Right ventricle myocardium inferior (tissue), 1 donor: ENCODE data around the gene ABCG1. TPM values are rescaled to one million over a fixed set of nuclear protein-coding genes. Genes with fewer than 3 reads are reported as not detected.

Experiments used
- ATAC-seq: fragments of 200-7000 bp; cut with Tn5 transposase; one replicate; pipeline ENCODE4 v1.9.1; 2020; ENCODE audit warnings: mild to moderate bottlenecking, moderate library complexity
- DNase-seq: peaks from one replicate; pipeline ENCODE4 v3.0.0; 2021; ENCODE audit errors: missing footprints
- intact Hi-C: fragments of 100-400 bp; cut with DNase I; formaldehyde crosslinking; loops from one replicate; pipeline ENCODE4 v1.11.0; 2022
- total RNA-seq: library from RNA; stranded (reverse); fragmentation: NEBNext Ultra II Directional; extraction: Animal tissue kit (Norgen Biotek cat#: 25700); gene quantifications from one replicate; pipeline ENCODE4 v1.2.1, GENCODE V29; 2021
- donor health status: DM: no; HTN: yes; CAD: no; lungs with severe emphysema.

ABCG1 gene
- total RNA-seq, 1 donor from 2014 or later: 9.0 TPM

- ATAC-seq (no peak), DNase-seq (no peak)
- intact Hi-C loops: no loop called here
Measured at GRCh38 chr21:42293649-42294272, 74.8 kb downstream of the ABCG1 start.

DNA sequence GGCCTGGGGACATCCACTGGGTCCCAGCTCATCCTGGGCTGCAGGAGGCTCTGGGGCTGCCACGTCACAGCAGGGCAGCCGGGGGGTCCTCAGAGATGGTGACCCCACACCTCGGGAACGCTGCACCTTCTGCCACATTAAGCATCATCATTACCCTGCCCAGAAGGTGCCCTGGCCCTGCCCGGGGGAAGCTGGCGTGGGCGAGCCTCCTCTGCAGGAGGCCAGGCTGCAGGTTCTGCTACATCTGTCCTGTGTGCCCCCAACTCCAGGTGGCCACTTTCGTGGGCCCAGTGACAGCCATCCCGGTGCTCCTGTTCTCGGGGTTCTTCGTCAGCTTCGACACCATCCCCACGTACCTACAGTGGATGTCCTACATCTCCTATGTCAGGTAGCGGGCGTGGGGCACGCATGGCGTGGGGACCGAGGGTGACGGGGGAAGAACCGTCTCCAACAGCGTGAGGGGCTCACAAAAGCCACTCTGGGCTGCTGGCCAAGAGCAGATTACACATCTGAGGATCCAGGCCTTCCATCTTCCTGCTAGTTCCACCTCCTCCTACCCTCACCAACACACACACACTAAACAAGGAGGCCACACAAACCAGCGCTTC is 75.4 kb downstream of the ABCG1 start:
- intact Hi-C loops: no loop called here

GRCh38 chr21:42295845-42296244 is 76.9 kb downstream of the ABCG1 start:
- peak; percentile 20 for DNase-seq
- no peak for ATAC-seq
- intact Hi-C loops: no loop called here

More for the DNA sequence above, 75.4 kb downstream of the ABCG1 start:
- no peak for DNase-seq
- no peak for ATAC-seq

GRCh38 chr21:42296501-42296900 is 77.6 kb downstream of the ABCG1 start:
- DNase-seq (no peak), ATAC-seq (no peak)
- intact Hi-C loops: no loop called here

DNA sequence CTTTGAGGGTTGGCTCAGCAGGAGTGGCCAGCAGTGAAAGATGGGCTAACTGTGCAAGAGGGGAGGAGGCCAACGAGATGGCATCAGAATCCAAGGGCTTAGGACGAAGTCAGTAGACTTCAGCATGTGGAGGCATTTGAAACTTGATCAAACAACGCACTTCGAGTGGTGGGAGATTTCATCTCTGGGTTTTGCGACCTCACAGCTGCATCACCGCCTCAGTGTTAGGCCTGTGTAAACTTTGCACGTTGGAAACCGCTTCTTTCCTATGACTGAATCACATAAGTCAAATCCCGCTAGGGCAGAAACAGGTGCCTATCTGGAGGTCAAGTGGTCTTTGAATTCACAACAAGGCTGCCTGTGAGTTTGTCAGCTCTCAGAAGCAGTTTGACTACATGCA is 78.4 kb downstream of the ABCG1 start:
- ATAC-seq (no peak), DNase-seq (peak; percentile 22)
- intact Hi-C loops: no loop called here

DNA sequence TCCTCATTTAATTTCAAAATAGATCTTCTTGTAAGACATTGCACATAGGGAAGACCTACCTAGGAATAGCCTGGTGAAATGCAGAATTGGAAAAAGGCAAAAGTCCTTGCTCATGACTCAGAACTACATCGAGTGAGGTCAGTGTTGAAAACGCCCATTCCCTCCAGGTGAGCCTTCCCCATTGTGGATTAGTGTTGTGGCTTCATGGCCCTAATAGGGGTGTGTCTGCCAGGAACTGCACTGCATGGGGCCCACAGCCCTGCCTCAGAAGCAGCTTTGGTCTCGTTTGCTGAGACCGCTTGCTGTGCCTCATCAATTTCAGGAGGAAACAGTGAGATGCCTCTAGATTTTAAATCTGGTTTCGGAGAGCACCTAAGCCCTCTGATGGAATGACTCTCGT is 79.3 kb downstream of the ABCG1 start:
- intact Hi-C loops: no loop called here
- DNase-seq: no peak
- ATAC-seq: no peak

GRCh38 chr21:42298657-42299056 is 79.7 kb downstream of the ABCG1 start:
- no peak for ATAC-seq
- intact Hi-C loops: no loop called here
- peak; percentile 46 for DNase-seq

DNA sequence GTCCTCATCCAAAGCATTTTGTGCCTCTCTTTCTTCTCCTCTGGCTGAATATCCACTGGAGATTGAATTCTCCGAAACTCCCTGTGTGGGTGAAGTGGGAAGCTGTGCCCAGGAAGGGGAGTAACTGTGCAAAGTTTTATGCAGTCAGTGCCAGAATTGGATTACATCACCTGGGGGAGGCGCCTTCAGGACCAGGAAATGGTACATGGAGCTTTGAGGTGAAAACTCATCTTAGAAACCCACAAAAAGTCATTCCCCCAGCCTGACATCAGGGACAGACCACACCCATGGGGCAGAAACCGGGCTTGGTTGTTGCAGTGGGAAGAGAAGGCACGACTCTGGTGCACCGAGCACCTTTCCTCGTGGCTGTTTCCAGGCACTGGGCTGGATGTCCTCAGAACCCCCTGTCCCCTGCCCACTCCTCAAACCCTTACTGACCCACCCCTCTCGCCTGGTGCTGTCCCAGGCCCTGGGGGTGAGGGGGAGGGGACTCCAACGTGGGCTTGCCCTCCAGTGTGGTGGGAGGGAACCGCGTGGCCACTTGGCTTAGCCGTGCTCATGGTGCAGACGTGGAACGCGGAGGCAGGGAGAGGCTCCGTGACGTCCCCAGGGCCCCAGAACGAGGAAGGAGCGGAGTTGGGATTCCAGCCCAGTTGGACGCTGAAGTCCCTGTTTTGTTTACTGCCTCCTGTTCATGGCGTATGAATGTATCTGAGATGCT is 80.5 kb downstream of the ABCG1 start:
- intact Hi-C loops: no loop called here
- ATAC-seq (peak; percentile 35), DNase-seq (peak; percentile 64)

DNA sequence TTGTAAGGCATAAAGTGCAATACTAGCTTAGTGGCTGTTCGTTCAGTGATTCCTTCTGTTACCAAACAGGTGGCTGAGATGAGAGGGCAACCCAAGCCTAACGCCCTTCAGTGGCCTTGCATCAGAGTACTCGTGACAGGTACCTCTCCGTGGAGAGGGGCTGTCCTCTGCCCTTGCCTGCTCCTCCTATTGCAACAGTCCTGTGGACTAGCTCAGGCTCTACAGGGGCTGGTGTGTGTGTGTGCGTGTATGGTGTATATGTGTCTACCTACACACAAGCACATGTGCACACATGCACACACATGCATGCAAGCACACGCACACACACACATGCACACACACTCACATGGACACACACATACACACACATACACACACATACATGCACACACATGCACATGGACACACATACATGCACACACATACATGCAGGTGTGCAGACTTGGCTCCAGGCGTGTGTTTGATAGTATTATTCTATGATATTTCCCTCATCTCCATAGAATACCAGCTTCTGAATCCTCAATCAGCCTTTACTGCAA is 81.2 kb downstream of the ABCG1 start:
- ATAC-seq: no peak
- intact Hi-C loops: no loop called here
- DNase-seq: no peak

DNA sequence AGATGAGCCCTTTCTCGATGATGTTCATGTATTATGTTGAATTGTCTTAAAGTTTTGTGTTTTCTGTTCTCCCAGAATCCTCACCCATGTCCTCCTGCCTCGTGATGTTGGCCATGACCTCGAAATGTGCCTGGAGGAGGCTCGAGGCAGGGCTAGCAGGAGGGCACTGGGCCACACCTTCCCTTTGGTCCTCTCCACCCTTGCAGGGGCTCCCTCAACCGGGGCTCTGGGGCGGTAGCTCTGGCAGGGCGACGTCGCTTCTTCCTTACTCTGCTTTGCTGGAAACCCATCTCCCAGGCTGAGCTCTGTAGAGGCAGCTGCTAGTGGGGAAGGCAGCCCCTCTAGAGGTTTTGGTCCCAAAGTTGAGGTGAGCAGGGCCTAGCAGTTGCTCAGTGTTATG is 82.0 kb downstream of the ABCG1 start:
- intact Hi-C loops: no loop called here
- peak; percentile 23 for DNase-seq
- no peak for ATAC-seq

GRCh38 chr21:42301371-42302075 is 82.6 kb downstream of the ABCG1 start:
- intact Hi-C loops: no loop called here
- ATAC-seq: no peak
- peak; percentile 62 for DNase-seq

DNA sequence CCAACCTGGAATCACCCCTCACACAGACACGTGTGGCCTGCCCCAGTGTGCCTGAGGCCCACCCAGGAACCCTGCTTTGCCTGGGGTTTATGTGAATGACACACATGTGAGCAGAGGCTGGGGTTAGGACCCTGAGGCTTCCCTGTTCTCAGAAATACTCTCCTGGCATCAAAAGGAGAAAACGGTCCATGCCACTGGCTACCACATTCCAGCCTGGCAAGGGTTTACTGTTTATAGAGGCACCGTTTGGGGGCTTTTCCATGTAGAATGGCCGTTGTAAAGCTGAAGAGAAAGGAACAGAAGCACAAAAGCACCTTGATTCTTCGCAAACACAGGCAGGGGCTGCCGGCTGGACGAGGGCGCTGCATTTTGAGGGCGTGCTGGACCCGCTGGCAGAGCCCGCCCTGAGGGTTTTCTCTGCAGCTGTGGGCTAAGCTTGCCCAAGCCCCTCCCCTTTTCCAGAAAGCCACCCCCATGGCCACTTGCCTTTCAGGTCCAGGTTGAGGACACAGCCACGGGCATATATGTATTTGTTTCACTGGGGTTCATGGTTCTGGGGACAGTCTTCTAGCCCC is 83.2 kb downstream of the ABCG1 start:
- intact Hi-C loops: no loop called here
- DNase-seq (peak; percentile 16), ATAC-seq (no peak)

- intact Hi-C loops: no loop called here
- DNase-seq (peak; percentile 17), ATAC-seq (no peak)
Measured at GRCh38 chr21:42302794-42303193, 83.9 kb downstream of the ABCG1 start.

DNA sequence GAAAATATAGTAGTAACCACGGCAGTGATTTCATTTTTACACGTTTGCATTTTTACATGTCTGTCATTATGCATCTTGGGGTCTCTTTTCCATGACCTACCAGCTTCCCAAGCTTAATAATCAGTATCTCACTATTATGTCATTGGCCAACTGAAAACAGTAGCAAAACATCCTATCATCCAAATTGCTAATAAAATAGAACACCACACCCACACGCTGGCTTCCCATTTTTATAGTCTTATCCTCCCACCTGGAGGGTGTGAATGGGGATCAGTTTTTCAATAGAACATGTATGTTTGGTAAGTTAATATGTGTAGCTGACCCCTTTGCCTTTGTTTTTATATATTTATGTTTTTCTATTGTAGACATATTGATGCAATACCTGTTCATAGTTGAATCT is 84.5 kb downstream of the ABCG1 start:
- intact Hi-C loops: no loop called here
- no peak for DNase-seq
- no peak for ATAC-seq

DNA sequence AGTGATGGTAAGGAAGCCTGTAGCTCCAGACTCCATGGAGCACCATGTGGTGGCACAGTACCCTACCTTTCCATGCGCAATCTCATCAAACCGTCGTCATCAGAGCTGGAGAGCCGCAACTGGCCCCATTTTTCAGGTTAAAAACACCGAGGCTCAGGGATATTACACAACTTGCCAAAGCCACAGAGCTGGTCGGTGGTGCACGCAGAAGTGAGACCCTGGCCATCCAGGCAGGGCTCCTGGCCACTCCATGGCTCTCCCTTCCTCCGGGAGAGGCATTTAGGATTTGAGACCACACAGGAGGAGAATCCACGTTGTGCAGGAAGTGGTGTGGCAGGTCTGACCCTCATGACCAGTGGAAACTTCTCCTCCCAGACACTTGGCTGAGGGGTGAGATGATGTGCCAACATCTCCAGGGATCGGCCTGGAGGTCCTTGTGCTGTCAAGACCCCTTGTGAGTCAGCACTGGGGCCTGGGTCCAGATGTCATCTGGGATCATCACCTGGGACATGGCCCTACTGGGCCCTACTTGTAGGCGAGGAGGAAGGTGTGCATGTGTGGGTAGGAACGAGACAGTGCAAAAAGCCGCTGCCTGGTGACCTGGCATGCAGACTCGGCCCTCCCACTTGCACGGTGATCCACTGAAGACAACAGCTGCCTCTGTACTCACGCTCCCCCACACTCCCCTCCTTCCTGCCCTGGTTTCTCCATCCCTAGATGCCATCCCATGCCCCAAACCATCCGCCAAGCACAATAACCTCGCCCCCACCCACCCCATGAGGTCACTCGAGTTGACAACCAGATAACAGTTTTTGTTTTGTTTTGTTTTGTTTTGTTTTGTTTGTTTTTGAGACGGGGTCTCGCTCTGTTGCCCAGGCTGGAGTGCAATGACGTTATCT is 85.9 kb downstream of the ABCG1 start:
- ATAC-seq: no peak
- no peak for DNase-seq
- intact Hi-C loops: loop anchor here (5.0 kb wide), 1 partner anchor 138 kb away; no protein-coding TSS in a partner anchor

DNA sequence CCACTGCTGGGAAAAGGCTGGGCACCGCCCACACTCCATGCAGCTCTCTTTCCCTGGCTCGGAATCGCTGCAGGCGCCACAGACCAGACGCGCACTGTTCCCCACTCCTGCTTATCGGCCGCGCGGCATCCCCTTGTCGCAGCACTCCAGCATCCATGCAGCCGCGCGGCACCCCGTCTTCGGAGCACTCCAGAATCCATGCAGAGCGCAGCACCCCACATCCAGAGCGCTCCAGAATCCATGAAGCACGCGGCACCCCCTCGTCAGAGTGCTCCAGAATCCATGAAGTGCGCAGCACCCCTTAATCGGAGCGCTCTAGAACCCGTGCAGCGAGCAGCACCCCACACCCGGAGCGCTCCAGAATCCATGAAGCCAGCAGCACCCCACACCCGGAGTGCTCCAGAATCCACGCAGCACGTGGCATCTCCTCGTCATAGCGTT is 86.8 kb downstream of the ABCG1 start:
- DNase-seq: no peak
- ATAC-seq: no peak
- intact Hi-C loops: loop anchor here (5.0 kb wide), 1 partner anchor 138 kb away; no protein-coding TSS in a partner anchor

- ATAC-seq (no peak), DNase-seq (no peak)
- intact Hi-C loops: loop anchor here (5.0 kb wide), 1 partner anchor 139 kb away; no protein-coding TSS in a partner anchor
Measured at GRCh38 chr21:42306366-42307035, 87.6 kb downstream of the ABCG1 start.
